Hepatocyte (in vitro differentiated cells): ENCODE results near the gene TTC27.

ENCODE experiments used
- CTCF ChIP-seq: fragments of 200-600 bp; sonication (generic); IDR thresholded peaks from 2 replicates; pipeline ENCODE4 v1.5.1; 2016; ENCODE audit warnings: antibody characterized with exemption, mild to moderate bottlenecking; ENCODE audit not compliant: poor library complexity
- EZH2 ChIP-seq: fragments of 200-600 bp; sonication (generic); IDR thresholded peaks from 2 replicates; pipeline ENCODE4 v1.6.1; 2016; ENCODE audit warnings: antibody characterized with exemption, mild to moderate bottlenecking, borderline replicate concordance
- EZH2phosphoT487 ChIP-seq: fragments of 200-600 bp; sonication (generic); IDR thresholded peaks from one replicate; pipeline ENCODE4 v1.6.1; 2018; ENCODE audit warnings: antibody characterized with exemption, mild to moderate bottlenecking, low read depth, moderate library complexity; ENCODE audit not compliant: unreplicated experiment, severe bottlenecking

- no peak for TF ChIP-seq CTCF
- TF ChIP-seq EZH2: no peak
- no peak for TF ChIP-seq EZH2phosphoT487
These were observed 105.1 kb downstream of the TTC27 start for GRCh38 chr2:32732912-32733472.
